Stimulated activated CD4-positive, alpha-beta T cell treated with anti-CD3 and anti-CD28 coated beads, Interleukin-15, amount 100 ng/mL, for 24 hours (primary cell): ENCODE data around the gene ENTPD2.
"Not testable (repeated sequence)": the region's sequence is repeated elsewhere in the genome, so short reads cannot be mapped to it uniquely, and the experiment has no call there.

Source experiments
- DNase-seq: peaks from one replicate; pipeline ENCODE4 v3.0.0-alpha.2; 2020

The ENTPD2 gene

GRCh38 chr9:137063311-137064026, 9.6 kb upstream of the ENTPD2 start:
- DNase-seq = no peak

- not testable (repeated sequence) for DNase-seq
Measured at GRCh38 chr9:137062798-137063197, 8.9 kb upstream of the ENTPD2 start.

- no peak for DNase-seq
Measured at GRCh38 chr9:137062384-137062783, 8.5 kb upstream of the ENTPD2 start.

GRCh38 chr9:137058521-137059234, 4.8 kb upstream of the ENTPD2 start:
- DNase-seq = no peak

GRCh38 chr9:137057545-137057944, 3.7 kb upstream of the ENTPD2 start:
- DNase-seq = no peak

GRCh38 chr9:137056739-137057415, 3.0 kb upstream of the ENTPD2 start:
- no peak for DNase-seq

GRCh38 chr9:137055385-137056364, 1.8 kb upstream of the ENTPD2 start:
- DNase-seq = no peak

GRCh38 chr9:137054932-137055384, 1.1 kb upstream of the ENTPD2 start:
- no peak for DNase-seq

- no peak for DNase-seq
Measured at GRCh38 chr9:137052998-137053943, 590 bp downstream of the ENTPD2 start.

- DNase-seq = no peak
Measured at GRCh38 chr9:137052293-137052692, 1.6 kb downstream of the ENTPD2 start.

GRCh38 chr9:137051145-137051724, 2.6 kb downstream of the ENTPD2 start:
- DNase-seq = no peak

- DNase-seq = no peak
Measured at GRCh38 chr9:137050570-137050969, 3.3 kb downstream of the ENTPD2 start.

- peak; percentile 81 for DNase-seq
Measured at GRCh38 chr9:137049544-137050449, 4.1 kb downstream of the ENTPD2 start.

- DNase-seq = no peak
Measured at GRCh38 chr9:137048655-137049543, 5.0 kb downstream of the ENTPD2 start.

GRCh38 chr9:137046088-137046787, 7.6 kb downstream of the ENTPD2 start, which contains the start of gene NPDC1:
TSS of gene NPDC1 (minus strand) at chr9:137046177. CDS start at chr9:137045989, 188 bp downstream.
- DNase-seq = peak; percentile 89

GRCh38 chr9:137045294-137046087, 8.4 kb downstream of the ENTPD2 start:
- peak; percentile 55 for DNase-seq
